22Rv1 (cell line): ENCODE measurements around the gene SETD6.

Source experiments
- ZFX ChIP-seq: fragments of 450-650 bp; IDR thresholded peaks from 2 replicates; pipeline ENCODE4 v1.6.1; 2017; ENCODE audit warnings: antibody characterized with exemption, borderline replicate concordance
- TF ChIP-seq, protein P1 (sequence below): fragments of 450-650 bp; IDR thresholded peaks from 2 replicates; pipeline ENCODE4 v1.5.1; 2017; ENCODE audit warnings: mild to moderate bottlenecking

DNA sequence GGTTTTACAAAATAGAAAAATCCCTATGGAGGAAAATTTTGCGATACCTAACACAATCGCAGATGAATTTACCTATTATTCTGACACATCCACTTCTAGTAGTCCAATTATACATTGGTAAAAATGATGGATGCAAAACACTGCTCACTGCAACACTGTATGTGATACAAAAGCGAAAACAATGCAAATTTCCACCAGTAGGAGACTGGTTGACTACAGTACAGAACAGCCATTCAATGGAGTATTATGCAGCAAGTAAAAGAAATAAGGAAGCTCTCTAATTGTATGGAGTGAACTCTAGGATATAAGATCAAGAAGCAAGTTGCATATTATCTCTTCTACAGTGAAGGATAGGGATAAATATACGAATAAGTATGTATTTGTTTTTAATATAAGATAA lies 48.5 kb downstream of the SETD6 start:
- TF ChIP-seq, protein P1, sequence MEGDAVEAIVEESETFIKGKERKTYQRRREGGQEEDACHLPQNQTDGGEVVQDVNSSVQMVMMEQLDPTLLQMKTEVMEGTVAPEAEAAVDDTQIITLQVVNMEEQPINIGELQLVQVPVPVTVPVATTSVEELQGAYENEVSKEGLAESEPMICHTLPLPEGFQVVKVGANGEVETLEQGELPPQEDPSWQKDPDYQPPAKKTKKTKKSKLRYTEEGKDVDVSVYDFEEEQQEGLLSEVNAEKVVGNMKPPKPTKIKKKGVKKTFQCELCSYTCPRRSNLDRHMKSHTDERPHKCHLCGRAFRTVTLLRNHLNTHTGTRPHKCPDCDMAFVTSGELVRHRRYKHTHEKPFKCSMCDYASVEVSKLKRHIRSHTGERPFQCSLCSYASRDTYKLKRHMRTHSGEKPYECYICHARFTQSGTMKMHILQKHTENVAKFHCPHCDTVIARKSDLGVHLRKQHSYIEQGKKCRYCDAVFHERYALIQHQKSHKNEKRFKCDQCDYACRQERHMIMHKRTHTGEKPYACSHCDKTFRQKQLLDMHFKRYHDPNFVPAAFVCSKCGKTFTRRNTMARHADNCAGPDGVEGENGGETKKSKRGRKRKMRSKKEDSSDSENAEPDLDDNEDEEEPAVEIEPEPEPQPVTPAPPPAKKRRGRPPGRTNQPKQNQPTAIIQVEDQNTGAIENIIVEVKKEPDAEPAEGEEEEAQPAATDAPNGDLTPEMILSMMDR = no peak
- TF ChIP-seq ZFX = no peak
